GM12878 (cell line): Measurements from ENCODE around the gene MGAT1. TPM values are rescaled to one million over a fixed set of nuclear protein-coding genes. Genes with fewer than 3 reads are reported as not detected.

ENCODE experiments used
- ATF2 ChIP-seq: IDR thresholded peaks from 2 replicates; pipeline ENCODE4 v1.6.1; 2012; ENCODE audit warnings: low read length, inconsistent platforms
- CREB1 ChIP-seq: IDR thresholded peaks from 2 replicates; pipeline ENCODE4 v1.6.1; 2012; ENCODE audit warnings: low read depth, mild to moderate bottlenecking, inconsistent platforms
- EGR1 ChIP-seq, 2 experiments: IDR thresholded peaks; 1 replicate in 1 of 2; 2 replicates in 1 of 2; pipeline ENCODE4 v1.6.1; 2011 to 2012; ENCODE audit warnings: low read depth in 2 of 2, low read length in 2 of 2, borderline replicate concordance in 1 of 2, mild to moderate bottlenecking in 1 of 2, moderate library complexity in 1 of 2
- KAT2A ChIP-seq: conservative IDR thresholded peaks from 2 replicates; pipeline ENCODE4 v1.6.1; 2011; ENCODE audit warnings: low read depth, low read length; ENCODE audit not compliant: control insufficient read depth
- NBN ChIP-seq: fragments of 450-650 bp; IDR thresholded peaks from 2 replicates; pipeline ENCODE4 v1.6.1; 2016
- NR2C2 ChIP-seq: IDR thresholded peaks from 2 replicates; pipeline ENCODE4 v1.6.1; 2011; ENCODE audit warnings: borderline replicate concordance, low read depth; ENCODE audit not compliant: control insufficient read depth, insufficient read length
- POLR2AphosphoS2 ChIP-seq: IDR thresholded peaks from 2 replicates; pipeline ENCODE4 v1.6.1; 2011; ENCODE audit warnings: low read depth, mild to moderate bottlenecking, low read length, improper control_type of control experiment, moderate library complexity
- SMAD5 ChIP-seq: IDR thresholded peaks from 2 replicates; pipeline ENCODE4 v1.6.1; 2016; ENCODE audit warnings: antibody characterized with exemption, low read depth
- SREBF2 ChIP-seq: IDR thresholded peaks from 2 replicates; pipeline ENCODE4 v1.6.1; 2012; ENCODE audit warnings: mild to moderate bottlenecking, low read length
- polyA plus RNA-seq, 11 experiments: library from polyadenylated mRNA; depleted of rRNA in 4 of 11; unstranded in 6 of 11; stranded (reverse) in 5 of 11; fragments of >200 nt; fragmentation: Nextera tagmentation in 4 of 11; fragmentation: Illumina TruSeq in 1 of 11; extraction: Ambion mirVana in 4 of 11; extraction: Trizol in 1 of 11; gene quantifications; 1 replicate in 1 of 11; 2 replicates in 10 of 11; pipeline versions ENCODE4 v1.2.1 to v1.2.3, GENCODE V29; 2011 to 2016; ENCODE audit warnings: inconsistent platforms in 2 of 11, missing spikeins in 2 of 11, low read depth in 1 of 11
- total RNA-seq, 4 experiments: library from RNA; depleted of rRNA in 3 of 4; stranded (reverse); fragments of >200 nt in 3 of 4; fragmentation: Illumina TruSeq in 1 of 4; extraction: Trizol in 1 of 4; gene quantifications; 2 replicates each; pipeline versions ENCODE4 v1.2.1 to v1.2.3, GENCODE V29; 2013 to 2021
- TF ChIP-seq, protein P1 (sequence below): IDR thresholded peaks from 2 replicates; pipeline ENCODE4 v1.6.1; 2012; ENCODE audit warnings: low read depth, low read length, improper control_type of control experiment

Gene MGAT1
- total and polyA plus RNA-seq, 10 of the 15 experiments (the other 5 are each of a cell fraction or from before 2014, with no cell fraction given): 3.1 to 88.4 (median 62.7) TPM

GRCh38 chr5:180787711-180788431 is 14.7 kb downstream of the MGAT1 start (continued):
- TF ChIP-seq POLR2AphosphoS2: no peak
- TF ChIP-seq NR2C2: no peak
- no peak for TF ChIP-seq NBN
- TF ChIP-seq ATF2: no peak
- no peak for TF ChIP-seq KAT2A
- TF ChIP-seq, protein P1, sequence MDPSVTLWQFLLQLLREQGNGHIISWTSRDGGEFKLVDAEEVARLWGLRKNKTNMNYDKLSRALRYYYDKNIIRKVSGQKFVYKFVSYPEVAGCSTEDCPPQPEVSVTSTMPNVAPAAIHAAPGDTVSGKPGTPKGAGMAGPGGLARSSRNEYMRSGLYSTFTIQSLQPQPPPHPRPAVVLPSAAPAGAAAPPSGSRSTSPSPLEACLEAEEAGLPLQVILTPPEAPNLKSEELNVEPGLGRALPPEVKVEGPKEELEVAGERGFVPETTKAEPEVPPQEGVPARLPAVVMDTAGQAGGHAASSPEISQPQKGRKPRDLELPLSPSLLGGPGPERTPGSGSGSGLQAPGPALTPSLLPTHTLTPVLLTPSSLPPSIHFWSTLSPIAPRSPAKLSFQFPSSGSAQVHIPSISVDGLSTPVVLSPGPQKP: no peak
- no peak for TF ChIP-seq SREBF2
- TF ChIP-seq SMAD5: no peak
- no peak for TF ChIP-seq CREB1
- TF ChIP-seq EGR1 (IDR thresholded peaks at IDR 0.05; ENCODE audit: borderline replicate concordance in 1 of 2, low read depth in 2 of 2, low read length in 2 of 2): no peak
